A549 treated with DMSO at 1 μM for 4 hours (cell line): ENCODE data around the gene RNU11. TPM values are rescaled to one million over a fixed set of nuclear protein-coding genes. Genes with fewer than 3 reads are reported as not detected.

Source experiments
- total RNA-seq: library from RNA; stranded (reverse); fragments of 200-300 nt; extraction: Qiagen RNA extraction; gene quantifications from 5 replicates; pipeline ENCODE4 v1.2.3, GENCODE V29; 2022; ENCODE audit warnings: low read depth

The RNU11 gene
- total RNA-seq, result not detected in 5 replicates

DNA sequence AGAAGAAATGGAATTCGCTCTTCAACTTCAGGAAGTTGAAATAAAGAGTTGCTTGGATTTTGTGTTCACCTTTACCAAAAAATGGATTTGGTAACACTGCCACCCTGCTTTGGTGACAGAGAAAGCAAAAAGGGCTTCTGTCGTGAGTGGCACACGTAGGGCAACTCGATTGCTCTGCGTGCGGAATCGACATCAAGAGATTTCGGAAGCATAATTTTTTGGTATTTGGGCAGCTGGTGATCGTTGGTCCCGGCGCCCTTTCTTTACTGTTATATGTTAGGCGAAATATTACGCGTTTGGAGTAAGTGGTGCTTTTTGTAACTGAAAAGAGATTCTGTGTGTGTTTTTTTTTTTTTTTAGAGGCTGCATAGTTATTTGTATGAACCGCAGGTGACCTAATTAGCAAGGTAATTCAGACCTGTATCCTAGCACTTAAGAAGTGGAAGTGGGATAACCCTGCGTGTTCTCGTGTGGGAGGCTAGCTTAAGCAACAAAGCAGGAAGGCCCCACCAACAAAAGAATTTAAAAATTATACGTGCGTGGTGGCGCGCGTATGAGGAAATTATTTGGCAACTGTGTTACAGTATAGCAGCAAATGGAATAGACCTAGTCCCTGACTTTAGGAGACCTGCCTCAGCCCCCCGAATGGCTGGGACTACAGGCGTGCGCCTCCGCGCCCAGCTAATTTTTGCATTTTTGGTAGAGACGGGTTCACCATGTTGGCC, at the start of gene RNU11:
Gene RNU11 (plus strand): TSS at position 127 of the 725 bp plus-strand sequence.

DNA sequence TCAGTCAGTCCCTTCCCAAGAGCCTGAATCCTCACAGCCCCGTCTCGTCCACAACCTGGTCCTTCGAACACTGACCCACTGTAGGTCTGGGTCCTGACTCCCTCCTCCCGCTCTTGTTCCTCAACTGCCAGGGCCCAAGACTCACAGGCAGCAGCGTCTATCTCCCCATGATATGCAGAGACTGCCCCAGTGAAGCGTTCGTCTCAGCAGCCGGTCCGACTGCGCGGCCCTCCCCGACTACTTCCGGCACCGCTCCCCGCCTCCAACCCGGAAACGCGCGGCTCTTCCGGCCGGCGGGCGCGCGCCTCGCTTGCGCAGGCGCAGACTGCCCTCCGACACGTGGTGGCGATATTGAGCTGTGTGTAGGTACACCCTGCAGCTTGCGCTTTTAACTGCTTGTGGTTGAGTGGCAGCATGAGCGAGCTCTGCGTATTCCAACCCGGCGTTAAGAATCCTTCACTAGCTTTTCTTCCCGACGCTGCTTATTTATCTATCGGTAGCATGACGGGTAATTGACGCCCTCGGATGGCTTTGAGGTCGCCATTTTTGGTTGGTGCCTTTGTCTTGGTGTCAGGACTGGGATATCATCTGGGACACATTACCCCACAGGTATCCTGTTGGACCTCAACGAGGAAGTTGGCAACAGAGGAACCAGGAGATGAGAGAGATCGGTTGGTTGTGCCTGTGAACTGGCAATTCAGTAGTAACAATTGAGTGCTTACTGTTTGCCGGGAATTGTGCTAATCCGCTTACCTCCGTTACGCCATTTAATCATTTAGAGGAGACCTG, 5.4 kb upstream of the RNU11 start, which contains the start of gene TAF12:
Gene TAF12 (minus strand): TSS at position 221 of the 789 bp plus-strand sequence. CDS start 20,986 bp downstream, outside the sequence.

DNA sequence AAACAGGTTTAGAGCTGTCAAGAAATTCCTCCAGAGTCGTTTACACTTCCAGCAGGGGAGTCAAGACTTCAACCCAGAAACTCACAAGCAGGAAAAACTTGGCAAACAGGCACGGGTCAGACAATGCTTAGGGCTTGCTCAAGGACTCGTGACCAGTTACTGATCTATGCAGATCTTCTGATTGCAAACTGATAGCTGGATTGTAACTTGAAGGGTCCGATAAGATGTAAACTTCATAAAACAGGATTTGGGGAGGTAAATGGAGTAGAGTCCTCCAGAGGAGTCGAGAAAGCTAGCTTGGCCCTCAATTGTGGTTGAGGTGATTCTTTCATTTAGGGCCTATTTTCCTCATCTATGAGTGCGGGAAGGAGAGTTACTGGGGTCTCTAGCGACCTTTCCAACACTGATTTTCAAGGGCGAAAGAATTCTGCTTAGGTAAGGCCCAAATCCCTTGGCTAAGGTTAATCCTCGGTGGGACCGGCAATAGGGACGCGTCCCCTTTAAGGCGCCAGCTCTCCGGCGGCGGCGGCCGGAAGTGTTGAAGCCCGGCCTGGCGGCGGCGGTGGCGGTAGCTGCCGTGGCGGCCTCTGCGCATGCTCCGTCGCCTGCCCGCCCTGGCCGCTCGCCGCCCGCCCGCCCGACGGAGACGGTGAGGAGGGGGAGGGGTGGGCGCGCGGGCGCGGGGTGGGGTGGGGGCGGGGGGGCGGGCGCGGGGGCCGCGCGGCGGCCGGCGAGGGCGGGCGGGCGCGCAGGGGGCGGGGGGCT, 20.0 kb downstream of the RNU11 start, which contains the start of gene GMEB1:
Gene GMEB1 (plus strand): TSS at position 594 of the 765 bp plus-strand sequence. CDS start 14,829 bp downstream, outside the sequence.

Other genes with a start within 250 kb of the RNU11 start
- gene RCC1, start 142.6 kb upstream of the RNU11 start, total RNA-seq, result 77.8 to 91.2 TPM (median 79.6 TPM) in 5 replicates
- gene TRNAU1AP, start 95.5 kb upstream of the RNU11 start, total RNA-seq, result 19.4 to 24.9 TPM (median 23.1 TPM) in 5 replicates
- gene RAB42, start 56.3 kb upstream of the RNU11 start, total RNA-seq, result 1.5 to 2.4 TPM (median 2.1 TPM) in 5 replicates
- 11.9 to 15.1 TPM (median 14.3 TPM) in 5 replicates for gene TAF12, start 5.5 kb upstream of the RNU11 start, total RNA-seq
- 6.2 to 8.2 TPM (median 7.4 TPM) in 5 replicates for gene GMEB1, start 20.2 kb downstream of the RNU11 start, total RNA-seq
- 54.4 to 60.5 TPM (median 59.2 TPM) in 5 replicates for gene YTHDF2, start 88.3 kb downstream of the RNU11 start, total RNA-seq
- 0.03 to 0.06 TPM (median 0.05 TPM) in 5 replicates for gene OPRD1, start 163.6 kb downstream of the RNU11 start, total RNA-seq